AG09319 (cell line): ENCODE data around the gene DPH2.

ENCODE experiments used
- DNase-seq: peaks from one replicate; pipeline ENCODE4 v3.0.0-alpha.2; 2010; ENCODE audit warnings: low read depth; ENCODE audit errors: extremely low read depth
- CTCF ChIP-seq: IDR thresholded peaks from 2 replicates; pipeline ENCODE4 v1.5.1; 2011; ENCODE audit warnings: low read depth, mild to moderate bottlenecking, inconsistent platforms, low read length, moderate library complexity

DPH2 gene

GRCh38 chr1:43952731-43953346, 17.0 kb upstream of the DPH2 start:
- no peak for DNase-seq
- no peak for TF ChIP-seq CTCF

- DNase-seq, result no peak
- TF ChIP-seq CTCF, result no peak
These were observed 16.4 kb upstream of the DPH2 start for GRCh38 chr1:43953361-43953760.

- no peak for TF ChIP-seq CTCF
- no peak for DNase-seq
These were observed 15.8 kb upstream of the DPH2 start for GRCh38 chr1:43954036-43954435.

- no peak for TF ChIP-seq CTCF
- no peak for DNase-seq
These were observed 13.6 kb upstream of the DPH2 start for GRCh38 chr1:43956234-43956633.

- TF ChIP-seq CTCF, result no peak
- no peak for DNase-seq
These were observed 12.3 kb upstream of the DPH2 start for GRCh38 chr1:43957407-43958040.

- no peak for DNase-seq
- TF ChIP-seq CTCF, result no peak
These were observed 11.2 kb upstream of the DPH2 start for GRCh38 chr1:43958351-43959255.

GRCh38 chr1:43960798-43961197, 9.0 kb upstream of the DPH2 start:
- TF ChIP-seq CTCF, result no peak
- no peak for DNase-seq
